Activated CD8-positive, alpha-beta memory T cell treated with anti-CD3 and anti-CD28 coated beads, Interleukin-2, amount 50 U/mL, for 24 hours (primary cell): ENCODE measurements around the gene LRRFIP2.
"Not testable (repeated sequence)": the region's sequence is repeated elsewhere in the genome, so short reads cannot be mapped to it uniquely, and the experiment has no call there.

Experiments
- DNase-seq: peaks from one replicate; pipeline ENCODE4 v3.0.0-alpha.2; 2020; ENCODE audit errors: extremely low read depth

Gene LRRFIP2

GRCh38 chr3:37145611-37146010, 28.8 kb downstream of the LRRFIP2 start:
- DNase-seq: no peak

GRCh38 chr3:37144806-37145205, 29.6 kb downstream of the LRRFIP2 start:
- no peak for DNase-seq

GRCh38 chr3:37143821-37144220, 30.6 kb downstream of the LRRFIP2 start:
- no peak for DNase-seq

- no peak for DNase-seq
These were observed 32.7 kb downstream of the LRRFIP2 start for GRCh38 chr3:37141676-37142075.

GRCh38 chr3:37140899-37141541, 33.4 kb downstream of the LRRFIP2 start:
- DNase-seq: no peak

GRCh38 chr3:37139567-37140052, 34.8 kb downstream of the LRRFIP2 start:
- DNase-seq: no peak

GRCh38 chr3:37138816-37139215, 35.6 kb downstream of the LRRFIP2 start:
- DNase-seq: no peak

GRCh38 chr3:37137516-37137915, 36.9 kb downstream of the LRRFIP2 start:
- DNase-seq: no peak

GRCh38 chr3:37136067-37136466, 38.3 kb downstream of the LRRFIP2 start:
- no peak for DNase-seq

GRCh38 chr3:37135561-37135960, 38.8 kb downstream of the LRRFIP2 start:
- no peak for DNase-seq

GRCh38 chr3:37132334-37132733, 42.0 kb downstream of the LRRFIP2 start:
- no peak for DNase-seq

GRCh38 chr3:37131860-37132144, 42.6 kb downstream of the LRRFIP2 start:
- DNase-seq: no peak

- no peak for DNase-seq
These were observed 43.2 kb downstream of the LRRFIP2 start for GRCh38 chr3:37130984-37131859.

- no peak for DNase-seq
These were observed 43.9 kb downstream of the LRRFIP2 start for GRCh38 chr3:37130448-37130847.

GRCh38 chr3:37129871-37130270, 44.5 kb downstream of the LRRFIP2 start:
- no peak for DNase-seq

GRCh38 chr3:37127340-37127739, 47.0 kb downstream of the LRRFIP2 start:
- no peak for DNase-seq

GRCh38 chr3:37126856-37127255, 47.5 kb downstream of the LRRFIP2 start:
- DNase-seq: no peak

- no peak for DNase-seq
These were observed 48.9 kb downstream of the LRRFIP2 start for GRCh38 chr3:37125195-37126073.

- DNase-seq: no peak
These were observed 49.9 kb downstream of the LRRFIP2 start for GRCh38 chr3:37124435-37124834.

- no peak for DNase-seq
These were observed 51.1 kb downstream of the LRRFIP2 start for GRCh38 chr3:37123292-37123691.

GRCh38 chr3:37122069-37122468, 52.3 kb downstream of the LRRFIP2 start:
- not testable (repeated sequence) for DNase-seq

- no peak for DNase-seq
These were observed 56.2 kb downstream of the LRRFIP2 start for GRCh38 chr3:37118163-37118562.
